Caco-2 (cell line): ENCODE results near the gene ATP5IF1. TPM values are rescaled to one million over a fixed set of nuclear protein-coding genes. Genes with fewer than 3 reads are reported as not detected.

Source experiments
- BruUV-seq: library from RNA; stranded (reverse); fragments of 400-500 nt; replicated peaks from 2 replicates; lab custom pipeline; 2021; lab: Mats Ljungman, UMichigan
- CTCF ChIA-PET: fragments of 300-600 bp; sonication (Branson Sonifier 250); formaldehyde crosslinking; loops from one replicate; lab custom pipeline; 2022; ENCODE audit warnings: antibody characterized with exemption; lab: Charles Lee
- POLR2A ChIA-PET: fragments of 300-600 bp; sonication (Branson Sonifier 250); formaldehyde crosslinking; loops from one replicate; lab custom pipeline; 2022; ENCODE audit warnings: antibody characterized with exemption; lab: Charles Lee
- DNase-seq, 2 experiments: peaks; one replicate each; pipeline versions ENCODE4 v3.0.0 to v3.0.0-alpha.2; 2020 to 2022
- H3K27me3 ChIP-seq: replicated peaks from 2 replicates; pipeline ENCODE4 v1.6.0; 2011; ENCODE audit warnings: low read length; ENCODE audit not compliant: control insufficient read depth, insufficient read depth
- H3K36me3 ChIP-seq: 2 replicates; pipeline ENCODE4 v1.5.1; 2011; ENCODE audit warnings: low read length; ENCODE audit not compliant: control insufficient read depth, insufficient read depth
- H3K4me1 ChIP-seq: fragments of 250-450 bp; sonication (Bioruptor Pico); 2 replicates; pipeline ENCODE4 v1.5.1; 2020; ENCODE audit warnings: mild to moderate bottlenecking
- H3K4me3 ChIP-seq: 2 replicates; pipeline ENCODE4 v1.5.1; 2011; ENCODE audit warnings: low read depth, mild to moderate bottlenecking, control low read depth, low read length
- H3K9me3 ChIP-seq: fragments of 250-450 bp; sonication (Bioruptor Pico); 2 replicates; pipeline ENCODE4 v1.5.1; 2020; ENCODE audit warnings: mild to moderate bottlenecking, moderate library complexity
- H3K27ac Mint-ChIP-seq: one replicate; pipeline ENCODE4 v1.8.0; 2022; ENCODE audit warnings: mixed read lengths; ENCODE audit not compliant: unreplicated experiment
- H3K27me3 Mint-ChIP-seq: one replicate; pipeline ENCODE4 v1.8.0; 2022; ENCODE audit warnings: mixed read lengths; ENCODE audit not compliant: insufficient read depth, unreplicated experiment
- H3K36me3 Mint-ChIP-seq: one replicate; pipeline ENCODE4 v1.8.0; 2022; ENCODE audit warnings: mild to moderate bottlenecking, mixed read lengths; ENCODE audit not compliant: insufficient read depth, unreplicated experiment
- H3K4me1 Mint-ChIP-seq: one replicate; pipeline ENCODE4 v1.8.0; 2022; ENCODE audit warnings: low read depth, mixed read lengths; ENCODE audit not compliant: unreplicated experiment
- H3K4me3 Mint-ChIP-seq: one replicate; pipeline ENCODE4 v1.8.0; 2022; ENCODE audit warnings: mild to moderate bottlenecking, moderate library complexity, mixed read lengths; ENCODE audit not compliant: unreplicated experiment
- H3K9me3 Mint-ChIP-seq: one replicate; pipeline ENCODE4 v1.8.0; 2022; ENCODE audit warnings: mixed read lengths; ENCODE audit not compliant: unreplicated experiment
- CTCF ChIP-seq, 2 experiments: fragments of 200-600 bp in 1 of 2; IDR thresholded peaks; 1 replicate in 1 of 2; 2 replicates in 1 of 2; pipeline versions ENCODE4 v1.5.1 to v1.8.0; 2011 to 2022; ENCODE audit warnings: antibody characterized with exemption in 1 of 2, control low read depth in 1 of 2, inconsistent platforms in 1 of 2, low read depth in 1 of 2, low read length in 1 of 2, mild to moderate bottlenecking in 1 of 2, moderate library complexity in 1 of 2; ENCODE audit not compliant: insufficient read depth in 1 of 2, severe bottlenecking in 1 of 2, unreplicated experiment in 1 of 2
- intact Hi-C: fragments of 100-400 bp; cut with micrococcal nuclease; formaldehyde crosslinking; loops from one replicate; pipeline ENCODE4 v1.10.0; 2022; ENCODE audit not compliant: unreplicated experiment
- total RNA-seq: library from RNA; stranded (reverse); gene quantifications from 2 replicates; pipeline ENCODE4 v1.2.3, GENCODE V29; 2022

Gene ATP5IF1
- total RNA-seq, 1 experiment from 2014 or later = 130 TPM

GRCh38 chr1:28280977-28281381, 45.1 kb downstream of the ATP5IF1 start:
- Mint-ChIP-seq H3K36me3 (peaks cover 73% of the 10 kb centered on the region), H3K4me1 (no peaks in the 10 kb centered on the region), H3K4me3 (no peak overlapping the region), H3K9me3 (no peaks in the 10 kb centered on the region), H3K27me3 (no peaks in the 10 kb centered on the region), H3K27ac (no peak overlapping the region)
- no peak for DNase-seq
- no peaks in the 10 kb centered on the region for H3K4me1 ChIP-seq
- no peaks in the 10 kb centered on the region for H3K9me3 ChIP-seq
- TF ChIP-seq CTCF (IDR thresholded peaks at IDR 0.05; ENCODE audit: insufficient read depth in 1 of 2, low read depth in 1 of 2, low read length in 1 of 2, severe bottlenecking in 1 of 2, unreplicated experiment in 1 of 2) = no peak
- H3K4me3 ChIP-seq = no peak overlapping the region
- CTCF ChIA-PET = no interaction called here
- intact Hi-C loops = no loop called here
- H3K36me3 ChIP-seq = no peaks in the 10 kb centered on the region
- BruUV-seq = no TSS peak
- H3K27me3 ChIP-seq = no peaks in the 10 kb centered on the region
- POLR2A ChIA-PET = no interaction called here

- Histone ChIP-seq H3K9me3 (no peaks in the 10 kb centered on the region), H3K4me1 (no peaks in the 10 kb centered on the region), H3K36me3 (no peaks in the 10 kb centered on the region), H3K4me3 (no peak overlapping the region), H3K27me3 (no peaks in the 10 kb centered on the region)
- Mint-ChIP-seq H3K4me3 (no peak overlapping the region), H3K9me3 (no peaks in the 10 kb centered on the region), H3K4me1 (no peaks in the 10 kb centered on the region), H3K27ac (no peak overlapping the region), H3K36me3 (peaks cover 65% of the 10 kb centered on the region), H3K27me3 (no peaks in the 10 kb centered on the region)
- no peak for DNase-seq
- ChIA-PET CTCF (no interaction called here), POLR2A (no interaction called here)
- TSS peak; percentile 28 for BruUV-seq
- intact Hi-C loops = no loop called here
- TF ChIP-seq CTCF (IDR thresholded peaks at IDR 0.05; ENCODE audit: insufficient read depth in 1 of 2, low read depth in 1 of 2, low read length in 1 of 2, severe bottlenecking in 1 of 2, unreplicated experiment in 1 of 2) = no peak
These were observed 45.9 kb downstream of the ATP5IF1 start for GRCh38 chr1:28281608-28282425.

GRCh38 chr1:28282426-28283407, 46.8 kb downstream of the ATP5IF1 start:
- Mint-ChIP-seq H3K27ac (peak overlapping the region; percentile 57), H3K36me3 (peaks cover 56% of the 10 kb centered on the region), H3K27me3 (no peaks in the 10 kb centered on the region), H3K9me3 (no peaks in the 10 kb centered on the region), H3K4me1 (no peaks in the 10 kb centered on the region), H3K4me3 (no peak overlapping the region)
- H3K9me3 ChIP-seq = no peaks in the 10 kb centered on the region
- H3K27me3 ChIP-seq = no peaks in the 10 kb centered on the region
- BruUV-seq = no TSS peak
- DNase-seq = no peak
- ChIA-PET POLR2A (no interaction called here), CTCF (no interaction called here)
- no peaks in the 10 kb centered on the region for H3K4me1 ChIP-seq
- no peak overlapping the region for H3K4me3 ChIP-seq
- intact Hi-C loops = no loop called here
- no peak for TF ChIP-seq CTCF (IDR thresholded peaks at IDR 0.05; ENCODE audit: insufficient read depth in 1 of 2, low read depth in 1 of 2, low read length in 1 of 2, severe bottlenecking in 1 of 2, unreplicated experiment in 1 of 2)
- no peaks in the 10 kb centered on the region for H3K36me3 ChIP-seq
